K562 (cell line): ENCODE measurements around the gene PTPMT1. TPM values are rescaled to one million over a fixed set of nuclear protein-coding genes. Genes with fewer than 3 reads are reported as not detected.

ENCODE experiments used
- CTBP1 ChIP-seq: fragments of 450-650 bp; IDR thresholded peaks from 2 replicates; pipeline ENCODE4 v1.6.1; 2016; ENCODE audit warnings: borderline replicate concordance
- E4F1 ChIP-seq: fragments of 250-450 bp; sonication (Bioruptor Pico); IDR thresholded peaks from 2 replicates; pipeline ENCODE4 v1.5.0; 2021; ENCODE audit warnings: mild to moderate bottlenecking, borderline replicate concordance
- GMEB1 ChIP-seq: fragments of 250-450 bp; sonication (Bioruptor Pico); IDR thresholded peaks from 2 replicates; pipeline ENCODE4 v1.4.0; 2020; ENCODE audit warnings: mild to moderate bottlenecking
- HDAC6 ChIP-seq: IDR thresholded peaks from 2 replicates; pipeline ENCODE4 v1.6.1; 2012; ENCODE audit warnings: low read depth, mild to moderate bottlenecking, control low read depth, inconsistent platforms, low read length, moderate library complexity
- HMG20B ChIP-seq: fragments of 250-450 bp; sonication (Bioruptor Pico); IDR thresholded peaks from 2 replicates; pipeline ENCODE4 v1.5.0; 2021; ENCODE audit warnings: mild to moderate bottlenecking
- KAT2B ChIP-seq: IDR thresholded peaks from one replicate; pipeline ENCODE4 v1.6.1; 2012; ENCODE audit warnings: low read depth, mild to moderate bottlenecking, control low read depth, inconsistent platforms, low read length, moderate library complexity
- KAT7 ChIP-seq: sonication (generic); formaldehyde crosslinking; IDR thresholded peaks from 2 replicates; pipeline ENCODE4 v1.8.0; 2022; ENCODE audit warnings: missing genetic modification reagents, mild to moderate bottlenecking, borderline replicate concordance
- LARP7 ChIP-seq: fragments of 450-650 bp; IDR thresholded peaks from 2 replicates; pipeline ENCODE4 v1.6.1; 2016
- MECOM ChIP-seq: fragments of 250-450 bp; sonication (Bioruptor Pico); IDR thresholded peaks from 2 replicates; pipeline ENCODE4 v1.8.0; 2022; ENCODE audit warnings: inconsistent platforms
- MLLT1 ChIP-seq, 2 experiments: fragments of 450-650 bp; IDR thresholded peaks; 2 replicates each; pipeline ENCODE4 v1.6.1; 2016
- PRPF4 ChIP-seq: fragments of 200-400 bp; formaldehyde crosslinking; IDR thresholded peaks from one replicate; pipeline ENCODE4 v1.6.1; 2017; ENCODE audit warnings: low read length, low read depth, mild to moderate bottlenecking; ENCODE audit not compliant: insufficient read depth, poor library complexity, severe bottlenecking
- SETDB1 ChIP-seq: IDR thresholded peaks from one replicate; pipeline ENCODE4 v1.6.1; 2012; ENCODE audit warnings: low read length, control low read depth, inconsistent platforms
- SMARCB1 ChIP-seq: IDR thresholded peaks from 2 replicates; pipeline ENCODE4 v1.6.1; 2011; ENCODE audit warnings: improper control_type of control experiment, low read depth; ENCODE audit not compliant: insufficient read length
- SRSF7 ChIP-seq: fragments of 200-400 bp; formaldehyde crosslinking; optimal IDR thresholded peaks from 2 replicates; pipeline ENCODE3; 2017; ENCODE audit warnings: mild to moderate bottlenecking, low read depth, low read length
- TAF7 ChIP-seq: fragments of 450-650 bp; IDR thresholded peaks from 2 replicates; pipeline ENCODE4 v1.6.1; 2016; ENCODE audit warnings: missing genetic modification characterization, missing compliant biosample characterization
- ZNF12 ChIP-seq: sonication (generic); formaldehyde crosslinking; IDR thresholded peaks from 2 replicates; pipeline ENCODE4 v1.4.0; 2020; ENCODE audit warnings: mild to moderate bottlenecking, missing genetic modification reagents
- ZNF134 ChIP-seq: fragments of 250-450 bp; sonication (Bioruptor Pico); conservative IDR thresholded peaks from 2 replicates; pipeline ENCODE4 v1.4.0; 2020
- ZNF277 ChIP-seq: fragments of 250-450 bp; sonication (Bioruptor Pico); IDR thresholded peaks from 2 replicates; pipeline ENCODE4 v1.8.0; 2022; ENCODE audit warnings: inconsistent platforms, mild to moderate bottlenecking, moderate library complexity, borderline replicate concordance
- ZNF76 ChIP-seq: fragments of 250-450 bp; sonication (Bioruptor Pico); IDR thresholded peaks from 2 replicates; pipeline ENCODE4 v1.4.0; 2020; ENCODE audit warnings: mild to moderate bottlenecking, moderate library complexity, borderline replicate concordance
- ZNF780A ChIP-seq: fragments of 250-450 bp; sonication (Bioruptor Pico); IDR thresholded peaks from 2 replicates; pipeline ENCODE4 v1.5.0; 2021; ENCODE audit warnings: mild to moderate bottlenecking
- ZSCAN32 ChIP-seq: fragments of 450-650 bp; formaldehyde crosslinking; IDR thresholded peaks from 2 replicates; pipeline ENCODE4 v1.4.0; 2020; ENCODE audit warnings: mild to moderate bottlenecking, moderate library complexity
- polyA plus RNA-seq, 8 experiments: library from polyadenylated mRNA; depleted of rRNA in 4 of 8; stranded (reverse) in 5 of 8; unstranded in 3 of 8; fragments of >200 nt; fragmentation: Nextera tagmentation in 2 of 8; fragmentation: Illumina TruSeq in 1 of 8; extraction: Ambion mirVana in 2 of 8; extraction: Trizol in 1 of 8; gene quantifications; 2 replicates each; pipeline versions ENCODE4 v1.2.1 to v1.2.3, GENCODE V29; 2011 to 2014; ENCODE audit warnings: inconsistent platforms in 1 of 8, missing spikeins in 1 of 8
- total RNA-seq, 7 experiments: library from RNA; depleted of rRNA in 6 of 7; stranded (reverse); fragments of >200 nt in 6 of 7; fragmentation: Illumina TruSeq in 2 of 7; extraction: Trizol in 2 of 7; gene quantifications; 2 replicates each; pipeline versions ENCODE4 v1.2.1 to v1.2.3, GENCODE V29; 2011 to 2021; ENCODE audit warnings: low replicate concordance in 1 of 7

PTPMT1 gene
- total and polyA plus RNA-seq, 9 of the 15 experiments (the other 6 are each of a cell fraction or from before 2014, with no cell fraction given): 10.4 to 140 (median 67.2) TPM

GRCh38 chr11:47578524-47579494, 13.4 kb downstream of the PTPMT1 start, which contains the start of the genes KBTBD4 and NDUFS3 (continued):
- no peak; the same call in 1 of the 2 replicates for TF ChIP-seq ZNF12 (CRISPR knock-in tag)
- TF ChIP-seq ZSCAN32 (CRISPR knock-in tag): no peak
- peak; percentile 72 for TF ChIP-seq GMEB1
- TF ChIP-seq SETDB1: no peak
- TF ChIP-seq MECOM (CRISPR knock-in tag): no peak
- no peak for TF ChIP-seq KAT2B
- TF ChIP-seq E4F1 (CRISPR knock-in tag): no peak
- TF ChIP-seq LARP7: peak; percentile 99
- peak; percentile 72 to 86; a peak in 3 of 4 replicates for TF ChIP-seq MLLT1 (IDR thresholded peaks at IDR 0.05)
- TF ChIP-seq ZNF780A (CRISPR knock-in tag): no peak
- TF ChIP-seq KAT7: peak; percentile 100
- TF ChIP-seq ZNF134 (CRISPR knock-in tag): no peak
- TF ChIP-seq SMARCB1: no peak
- no peak for TF ChIP-seq ZNF277
- TF ChIP-seq ZNF76 (CRISPR knock-in tag): no peak
- no peak for TF ChIP-seq PRPF4
- TF ChIP-seq TAF7 (tag): peak; percentile 94
- no peak for TF ChIP-seq SRSF7
- TF ChIP-seq HDAC6: no peak
- no peak for TF ChIP-seq HMG20B (CRISPR knock-in tag)
- peak; percentile 97 for TF ChIP-seq CTBP1
